K562 (cell line): ENCODE measurements around the gene FCHO1. TPM values are rescaled to one million over a fixed set of nuclear protein-coding genes. Genes with fewer than 3 reads are reported as not detected.

Experiments used
- BRD9 ChIP-seq: fragments of 450-650 bp; IDR thresholded peaks from 2 replicates; pipeline ENCODE4 v1.6.1; 2018; ENCODE audit warnings: low read depth; ENCODE audit not compliant: partially characterized antibody
- HNRNPLL ChIP-seq: fragments of 200-400 bp; formaldehyde crosslinking; IDR thresholded peaks from 2 replicates; pipeline ENCODE4 v1.6.1; 2017; ENCODE audit warnings: low read length, low read depth, mild to moderate bottlenecking; ENCODE audit not compliant: poor library complexity, severe bottlenecking
- HNRNPUL1 ChIP-seq: fragments of 200-400 bp; formaldehyde crosslinking; IDR thresholded peaks from 2 replicates; pipeline ENCODE4 v1.6.1; 2017; ENCODE audit warnings: low read length
- JUND ChIP-seq, 2 experiments: IDR thresholded peaks; 2 replicates in 1 of 2; 3 replicates in 1 of 2; pipeline ENCODE4 v1.6.1; 2011; ENCODE audit warnings: borderline replicate concordance in 2 of 2, low read depth in 2 of 2, low read length in 2 of 2, improper control_type of control experiment in 1 of 2, missing biosample characterization in 1 of 2, missing genetic modification characterization in 1 of 2, missing genetic modification reagents in 1 of 2
- L3MBTL2 ChIP-seq: fragments of 450-650 bp; IDR thresholded peaks from 2 replicates; pipeline ENCODE4 v1.6.1; 2016; ENCODE audit warnings: mild to moderate bottlenecking, moderate library complexity
- PATZ1 ChIP-seq: fragments of 250-450 bp; sonication (Bioruptor Pico); IDR thresholded peaks from 2 replicates; pipeline ENCODE4 v1.5.0; 2020; ENCODE audit warnings: mild to moderate bottlenecking, borderline replicate concordance
- PHF20 ChIP-seq: fragments of 450-650 bp; IDR thresholded peaks from 2 replicates; pipeline ENCODE4 v1.6.1; 2018; ENCODE audit not compliant: partially characterized antibody
- RBM25 ChIP-seq: fragments of 200-400 bp; formaldehyde crosslinking; IDR thresholded peaks from 2 replicates; pipeline ENCODE4 v1.6.1; 2018; ENCODE audit warnings: low read length, low read depth, moderate library complexity; ENCODE audit not compliant: severe bottlenecking
- SMARCE1 ChIP-seq: fragments of 450-650 bp; IDR thresholded peaks from 2 replicates; pipeline ENCODE4 v1.7.1; 2016; ENCODE audit warnings: mild to moderate bottlenecking
- SNRNP70 ChIP-seq: fragments of 200-400 bp; formaldehyde crosslinking; optimal IDR thresholded peaks from 2 replicates; pipeline ENCODE3; 2017; ENCODE audit warnings: low read depth, low read length
- TFE3 ChIP-seq: fragments of 450-650 bp; formaldehyde crosslinking; IDR thresholded peaks from 2 replicates; pipeline ENCODE4 v1.4.0; 2020; ENCODE audit warnings: mild to moderate bottlenecking, mixed read lengths
- ZBTB12 ChIP-seq: fragments of 250-450 bp; sonication (Bioruptor Pico); IDR thresholded peaks from 2 replicates; pipeline ENCODE4 v1.4.0; 2020
- ZNF518B ChIP-seq: fragments of 250-450 bp; sonication (Bioruptor Pico); IDR thresholded peaks from 2 replicates; pipeline ENCODE4 v1.5.0; 2021; ENCODE audit warnings: mild to moderate bottlenecking, moderate library complexity
- polyA plus RNA-seq, 8 experiments: library from polyadenylated mRNA; depleted of rRNA in 4 of 8; stranded (reverse) in 5 of 8; unstranded in 3 of 8; fragments of >200 nt; fragmentation: Nextera tagmentation in 2 of 8; fragmentation: Illumina TruSeq in 1 of 8; extraction: Ambion mirVana in 2 of 8; extraction: Trizol in 1 of 8; gene quantifications; 2 replicates each; pipeline versions ENCODE4 v1.2.1 to v1.2.3, GENCODE V29; 2011 to 2014; ENCODE audit warnings: inconsistent platforms in 1 of 8, missing spikeins in 1 of 8
- total RNA-seq, 7 experiments: library from RNA; depleted of rRNA in 6 of 7; stranded (reverse); fragments of >200 nt in 6 of 7; fragmentation: Illumina TruSeq in 2 of 7; extraction: Trizol in 2 of 7; gene quantifications; 2 replicates each; pipeline versions ENCODE4 v1.2.1 to v1.2.3, GENCODE V29; 2011 to 2021; ENCODE audit warnings: low replicate concordance in 1 of 7

Gene FCHO1
- total and polyA plus RNA-seq, 9 of the 15 experiments (the other 6 are each of a cell fraction or from before 2014, with no cell fraction given): 0.21 to 58.9 (median 18.3) TPM

- TF ChIP-seq HNRNPLL: no peak
- TF ChIP-seq PHF20: peak; percentile 69
- TF ChIP-seq ZNF518B (CRISPR knock-in tag): no peak
- peak; percentile 89 for TF ChIP-seq RBM25
- no peak for TF ChIP-seq L3MBTL2
- TF ChIP-seq SMARCE1: no peak
- TF ChIP-seq HNRNPUL1: no peak
- peak; percentile 96 for TF ChIP-seq BRD9
- TF ChIP-seq TFE3 (CRISPR knock-in tag): no peak
- no peak for TF ChIP-seq ZBTB12 (CRISPR knock-in tag)
- no peak for TF ChIP-seq SNRNP70
- TF ChIP-seq JUND (IDR thresholded peaks at IDR 0.05; ENCODE audit: borderline replicate concordance, low read depth, low read length): no peak
- TF ChIP-seq JUND (tag; IDR thresholded peaks at IDR 0.05; ENCODE audit: borderline replicate concordance, low read depth, low read length): no peak
- TF ChIP-seq PATZ1: no peak
Measured at GRCh38 chr19:17747205-17748098, 3.8 kb upstream of the FCHO1 start (continued).
